ENCODE results near the gene PEX19.

GRCh38 chr1:160330119-160330518 lies 45.2 kb upstream of the PEX19 start:
- TF ChIP-seq CTCF (IDR thresholded peaks at IDR 0.05) = no peak
- TF ChIP-seq EP300 (IDR thresholded peaks at IDR 0.05) = no peak

Measured in esophagus muscularis mucosa (tissue), 3 donors.